HepG2 (cell line): ENCODE data around the gene KCTD14. TPM values are rescaled to one million over a fixed set of nuclear protein-coding genes. Genes with fewer than 3 reads are reported as not detected.

ENCODE experiments used
- ATAD3A ChIP-seq: sonication (generic); formaldehyde crosslinking; IDR thresholded peaks from 2 replicates; pipeline ENCODE4 v1.4.0; 2020; ENCODE audit warnings: missing genetic modification reagents
- BCL6 ChIP-seq: IDR thresholded peaks from 2 replicates; pipeline ENCODE4 v1.6.1; 2016; ENCODE audit warnings: missing genetic modification reagents, missing compliant biosample characterization
- CEBPG ChIP-seq: IDR thresholded peaks from 2 replicates; pipeline ENCODE4 v1.6.1; 2016
- FOXA1 ChIP-seq, 2 experiments: fragments of 450-650 bp in 1 of 2; sonication (generic) in 1 of 2; formaldehyde crosslinking in 1 of 2; IDR thresholded peaks; 2 replicates each; pipeline versions ENCODE4 v1.4.0 to v1.6.1; 2016 to 2020; ENCODE audit warnings: missing genetic modification reagents in 1 of 2
- FOXK1 ChIP-seq: sonication (generic); formaldehyde crosslinking; IDR thresholded peaks from 2 replicates; pipeline ENCODE4 v1.4.0; 2020; ENCODE audit warnings: low read depth, missing genetic modification reagents, borderline replicate concordance
- GATAD2A ChIP-seq: IDR thresholded peaks from 2 replicates; pipeline ENCODE4 v1.6.1; 2016
- HNRNPUL1 ChIP-seq: fragments of 200-400 bp; formaldehyde crosslinking; IDR thresholded peaks from 2 replicates; pipeline ENCODE4 v1.6.1; 2017; ENCODE audit warnings: low read depth, mild to moderate bottlenecking, low read length, moderate library complexity
- KLF16 ChIP-seq, 2 experiments: sonication (generic) in 1 of 2; formaldehyde crosslinking in 1 of 2; IDR thresholded peaks; 2 replicates each; pipeline versions ENCODE4 v1.6.1 to v1.8.0; 2016 to 2023; ENCODE audit warnings: missing genetic modification reagents in 2 of 2, missing compliant biosample characterization in 1 of 2
- MAFK ChIP-seq, 2 experiments: IDR thresholded peaks in 1 of 2; conservative IDR thresholded peaks in 1 of 2; 2 replicates each; pipeline ENCODE4 v1.6.1; 2011; ENCODE audit warnings: improper control_type of control experiment in 2 of 2, low read length in 2 of 2
- RORA ChIP-seq: sonication (generic); formaldehyde crosslinking; IDR thresholded peaks from 2 replicates; pipeline ENCODE4 v1.5.0; 2020; ENCODE audit warnings: mild to moderate bottlenecking, missing genetic modification reagents, moderate library complexity
- SAP130 ChIP-seq: IDR thresholded peaks from 2 replicates; pipeline ENCODE4 v1.6.1; 2016; ENCODE audit warnings: low read depth
- SMAD3 ChIP-seq: sonication (generic); formaldehyde crosslinking; IDR thresholded peaks from 2 replicates; pipeline ENCODE4 v1.4.0; 2020; ENCODE audit warnings: missing genetic modification reagents
- SOX6 ChIP-seq, 2 experiments: fragments of 450-650 bp in 1 of 2; sonication (generic) in 1 of 2; formaldehyde crosslinking in 1 of 2; IDR thresholded peaks; 2 replicates each; pipeline versions ENCODE4 v1.4.0 to v1.6.1; 2017 to 2020; ENCODE audit warnings: antibody characterized with exemption in 1 of 2, mild to moderate bottlenecking in 1 of 2, missing genetic modification reagents in 1 of 2
- TAF1 ChIP-seq: sonication (generic); formaldehyde crosslinking; IDR thresholded peaks from 2 replicates; pipeline ENCODE4 v1.4.0; 2020; ENCODE audit warnings: missing genetic modification reagents
- TBP ChIP-seq: sonication (generic); formaldehyde crosslinking; IDR thresholded peaks from 2 replicates; pipeline ENCODE4 v1.5.0; 2020; ENCODE audit warnings: missing genetic modification reagents
- TEAD3 ChIP-seq: optimal IDR thresholded peaks from 2 replicates; pipeline ENCODE3; 2016; ENCODE audit warnings: borderline replicate concordance
- THAP11 ChIP-seq: IDR thresholded peaks from 2 replicates; pipeline ENCODE4 v1.6.1; 2016; ENCODE audit warnings: missing biosample characterization, missing genetic modification reagents
- YEATS4 ChIP-seq: sonication (generic); formaldehyde crosslinking; IDR thresholded peaks from 2 replicates; pipeline ENCODE4 v1.4.0; 2020; ENCODE audit warnings: missing genetic modification reagents, borderline replicate concordance
- ZNF878 ChIP-seq: sonication (generic); formaldehyde crosslinking; IDR thresholded peaks from 2 replicates; pipeline ENCODE4 v1.8.1; 2023; ENCODE audit warnings: mild to moderate bottlenecking, missing genetic modification reagents, moderate library complexity
- polyA plus RNA-seq, 8 experiments: library from polyadenylated mRNA; depleted of rRNA in 3 of 8; stranded (reverse) in 7 of 8; unstranded in 1 of 8; fragments of >200 nt; fragmentation: Illumina TruSeq in 4 of 8; extraction: Trizol in 4 of 8; gene quantifications; 2 replicates each; pipeline versions ENCODE4 v1.2.1 to v1.2.3, GENCODE V29; 2011 to 2016; ENCODE audit warnings: low read depth in 4 of 8, missing spikeins in 1 of 8, mixed read lengths in 1 of 8; ENCODE audit not compliant: insufficient read depth in 1 of 8
- total RNA-seq, 5 experiments: library from RNA; depleted of rRNA; stranded (reverse); fragments of >200 nt; fragmentation: Illumina TruSeq; extraction: Trizol; gene quantifications; 2 replicates each; pipeline ENCODE4 v1.2.3, GENCODE V29; 2016; ENCODE audit warnings: low read depth in 1 of 5
- TF ChIP-seq, protein P1 (sequence below): IDR thresholded peaks from 2 replicates; pipeline ENCODE4 v1.6.1; 2018; ENCODE audit warnings: missing genetic modification reagents, mild to moderate bottlenecking, missing compliant biosample characterization
- TF ChIP-seq, protein P2 (sequence below): sonication (generic); formaldehyde crosslinking; IDR thresholded peaks from 2 replicates; pipeline ENCODE4 v1.4.0; 2020; ENCODE audit warnings: missing genetic modification reagents, borderline replicate concordance
- TF ChIP-seq, protein P3 (sequence below): IDR thresholded peaks from 2 replicates; pipeline ENCODE4 v1.6.1; 2016; ENCODE audit warnings: missing compliant biosample characterization, missing genetic modification reagents, borderline replicate concordance
- TF ChIP-seq, protein P4 (sequence below): sonication (generic); formaldehyde crosslinking; IDR thresholded peaks from 2 replicates; pipeline ENCODE4 v1.4.0; 2020; ENCODE audit warnings: missing genetic modification reagents, borderline replicate concordance

KCTD14 gene
- total and polyA plus RNA-seq, 2 of the 13 experiments (the other 11 are each of a cell fraction or from before 2014, with no cell fraction given), result 10.3 to 15.6 TPM

DNA sequence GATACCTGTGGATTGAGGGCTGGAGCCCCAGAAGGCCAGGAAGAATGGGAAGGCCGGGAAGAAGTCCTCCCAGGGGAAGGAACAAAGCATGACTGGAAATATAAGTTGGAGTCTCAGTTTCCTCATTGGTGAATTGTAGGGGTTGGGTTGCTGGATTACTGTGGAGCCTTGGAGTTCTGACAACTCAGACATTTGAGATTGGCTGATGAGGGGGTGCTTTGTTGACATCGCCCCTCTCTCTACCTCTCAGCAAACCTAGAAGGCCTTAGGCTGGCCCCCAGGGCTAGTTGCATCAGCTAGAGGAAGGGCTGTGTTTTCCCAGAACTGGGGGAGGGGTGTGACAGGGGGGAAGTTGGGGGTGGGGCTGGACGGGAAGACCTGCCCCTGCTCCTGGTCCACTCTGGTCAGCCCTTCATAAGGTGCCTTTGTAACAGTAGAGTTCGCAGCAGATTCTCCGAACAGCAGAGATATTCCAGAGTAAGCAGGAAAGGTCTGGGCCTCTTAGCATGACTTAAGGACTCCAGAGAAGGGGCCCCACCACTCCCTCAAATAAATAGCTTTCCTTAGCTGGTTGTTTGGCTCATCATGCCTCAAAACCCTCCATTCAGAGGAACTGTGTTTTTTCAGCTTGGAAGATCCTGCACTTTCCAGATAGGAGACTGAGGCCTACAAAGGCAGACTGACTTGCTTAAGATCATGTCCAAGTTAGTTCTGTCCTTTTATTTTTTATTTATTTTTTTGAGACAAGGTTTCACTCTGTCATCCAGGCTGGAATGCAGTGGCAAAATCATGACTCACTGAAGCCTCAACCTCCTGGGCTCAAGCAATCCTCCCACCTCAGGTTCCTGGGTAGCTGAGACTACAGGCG lies 28.1 kb upstream of the KCTD14 start (continued):
- no peak for TF ChIP-seq FOXA1 (IDR thresholded peaks at IDR 0.05)
- 0 out of 2 replicates have a peak, but pooled peaks have one; percentile 20 for TF ChIP-seq FOXA1 (CRISPR knock-in tag; IDR thresholded peaks at IDR 0.05)
- TF ChIP-seq, protein P1, sequence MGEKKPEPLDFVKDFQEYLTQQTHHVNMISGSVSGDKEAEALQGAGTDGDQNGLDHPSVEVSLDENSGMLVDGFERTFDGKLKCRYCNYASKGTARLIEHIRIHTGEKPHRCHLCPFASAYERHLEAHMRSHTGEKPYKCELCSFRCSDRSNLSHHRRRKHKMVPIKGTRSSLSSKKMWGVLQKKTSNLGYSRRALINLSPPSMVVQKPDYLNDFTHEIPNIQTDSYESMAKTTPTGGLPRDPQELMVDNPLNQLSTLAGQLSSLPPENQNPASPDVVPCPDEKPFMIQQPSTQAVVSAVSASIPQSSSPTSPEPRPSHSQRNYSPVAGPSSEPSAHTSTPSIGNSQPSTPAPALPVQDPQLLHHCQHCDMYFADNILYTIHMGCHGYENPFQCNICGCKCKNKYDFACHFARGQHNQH (CRISPR knock-in tag), result peak; percentile 46; the same call in 1 of the 2 replicates
- TF ChIP-seq RORA, result no peak
- peak; percentile 28 for TF ChIP-seq TEAD3 (CRISPR knock-in tag)
- TF ChIP-seq KLF16 (CRISPR knock-in tag; IDR thresholded peaks at IDR 0.05), result peak in 1 of 2 experiments; percentile 21; a peak in 1 of 4 replicates
- TF ChIP-seq SOX6 (IDR thresholded peaks at IDR 0.05), result no peak
- peak; percentile 47 for TF ChIP-seq SOX6 (CRISPR knock-in tag; IDR thresholded peaks at IDR 0.05)
- 0 out of 2 replicates have a peak, but pooled peaks have one; percentile 42 for TF ChIP-seq SAP130 (CRISPR knock-in tag)
- peak; percentile 82 for TF ChIP-seq GATAD2A (CRISPR knock-in tag)
- TF ChIP-seq YEATS4, result no peak
- no peak for TF ChIP-seq HNRNPUL1
- no peak for TF ChIP-seq MAFK (conservative IDR thresholded peaks at IDR 0.05 in 1 of 2, IDR thresholded peaks at IDR 0.05 in 1 of 2; ENCODE audit: low read length in 2 of 2)
- TF ChIP-seq, protein P2, sequence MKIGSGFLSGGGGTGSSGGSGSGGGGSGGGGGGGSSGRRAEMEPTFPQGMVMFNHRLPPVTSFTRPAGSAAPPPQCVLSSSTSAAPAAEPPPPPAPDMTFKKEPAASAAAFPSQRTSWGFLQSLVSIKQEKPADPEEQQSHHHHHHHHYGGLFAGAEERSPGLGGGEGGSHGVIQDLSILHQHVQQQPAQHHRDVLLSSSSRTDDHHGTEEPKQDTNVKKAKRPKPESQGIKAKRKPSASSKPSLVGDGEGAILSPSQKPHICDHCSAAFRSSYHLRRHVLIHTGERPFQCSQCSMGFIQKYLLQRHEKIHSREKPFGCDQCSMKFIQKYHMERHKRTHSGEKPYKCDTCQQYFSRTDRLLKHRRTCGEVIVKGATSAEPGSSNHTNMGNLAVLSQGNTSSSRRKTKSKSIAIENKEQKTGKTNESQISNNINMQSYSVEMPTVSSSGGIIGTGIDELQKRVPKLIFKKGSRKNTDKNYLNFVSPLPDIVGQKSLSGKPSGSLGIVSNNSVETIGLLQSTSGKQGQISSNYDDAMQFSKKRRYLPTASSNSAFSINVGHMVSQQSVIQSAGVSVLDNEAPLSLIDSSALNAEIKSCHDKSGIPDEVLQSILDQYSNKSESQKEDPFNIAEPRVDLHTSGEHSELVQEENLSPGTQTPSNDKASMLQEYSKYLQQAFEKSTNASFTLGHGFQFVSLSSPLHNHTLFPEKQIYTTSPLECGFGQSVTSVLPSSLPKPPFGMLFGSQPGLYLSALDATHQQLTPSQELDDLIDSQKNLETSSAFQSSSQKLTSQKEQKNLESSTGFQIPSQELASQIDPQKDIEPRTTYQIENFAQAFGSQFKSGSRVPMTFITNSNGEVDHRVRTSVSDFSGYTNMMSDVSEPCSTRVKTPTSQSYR (CRISPR knock-in tag), result peak; percentile 97
- TF ChIP-seq ZNF878 (CRISPR knock-in tag), result 0 out of 2 replicates have a peak, but pooled peaks have one; percentile 58
- TF ChIP-seq ATAD3A (CRISPR knock-in tag), result no peak
- peak; percentile 45; the same call in 1 of the 2 replicates for TF ChIP-seq TAF1 (CRISPR knock-in tag)
- no peak for TF ChIP-seq TBP (CRISPR knock-in tag)
- TF ChIP-seq BCL6, result peak; percentile 78
- TF ChIP-seq, protein P3, sequence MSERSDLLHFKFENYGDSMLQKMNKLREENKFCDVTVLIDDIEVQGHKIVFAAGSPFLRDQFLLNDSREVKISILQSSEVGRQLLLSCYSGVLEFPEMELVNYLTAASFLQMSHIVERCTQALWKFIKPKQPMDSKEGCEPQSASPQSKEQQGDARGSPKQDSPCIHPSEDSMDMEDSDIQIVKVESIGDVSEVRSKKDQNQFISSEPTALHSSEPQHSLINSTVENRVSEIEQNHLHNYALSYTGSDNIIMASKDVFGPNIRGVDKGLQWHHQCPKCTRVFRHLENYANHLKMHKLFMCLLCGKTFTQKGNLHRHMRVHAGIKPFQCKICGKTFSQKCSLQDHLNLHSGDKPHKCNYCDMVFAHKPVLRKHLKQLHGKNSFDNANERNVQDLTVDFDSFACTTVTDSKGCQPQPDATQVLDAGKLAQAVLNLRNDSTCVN (CRISPR knock-in tag), result 0 out of 2 replicates have a peak, but pooled peaks have one; percentile 22
- peak; percentile 44 for TF ChIP-seq THAP11
- TF ChIP-seq, protein P4, sequence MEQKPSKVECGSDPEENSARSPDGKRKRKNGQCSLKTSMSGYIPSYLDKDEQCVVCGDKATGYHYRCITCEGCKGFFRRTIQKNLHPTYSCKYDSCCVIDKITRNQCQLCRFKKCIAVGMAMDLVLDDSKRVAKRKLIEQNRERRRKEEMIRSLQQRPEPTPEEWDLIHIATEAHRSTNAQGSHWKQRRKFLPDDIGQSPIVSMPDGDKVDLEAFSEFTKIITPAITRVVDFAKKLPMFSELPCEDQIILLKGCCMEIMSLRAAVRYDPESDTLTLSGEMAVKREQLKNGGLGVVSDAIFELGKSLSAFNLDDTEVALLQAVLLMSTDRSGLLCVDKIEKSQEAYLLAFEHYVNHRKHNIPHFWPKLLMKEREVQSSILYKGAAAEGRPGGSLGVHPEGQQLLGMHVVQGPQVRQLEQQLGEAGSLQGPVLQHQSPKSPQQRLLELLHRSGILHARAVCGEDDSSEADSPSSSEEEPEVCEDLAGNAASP (CRISPR knock-in tag), result 0 out of 2 replicates have a peak, but pooled peaks have one; percentile 19
- 0 out of 2 replicates have a peak, but pooled peaks have one; percentile 25 for TF ChIP-seq SMAD3
- no peak for TF ChIP-seq FOXK1 (CRISPR knock-in tag)
- peak; percentile 94 for TF ChIP-seq CEBPG (CRISPR knock-in tag)
